PC-3 (cell line): ENCODE results near the gene GPR108. TPM values are rescaled to one million over a fixed set of nuclear protein-coding genes. Genes with fewer than 3 reads are reported as not detected.

Experiments used
- ATAC-seq: fragments of 200-7000 bp; cut with Tn5 transposase; 2 replicates; pipeline ENCODE4 v1.9.1; 2020; ENCODE audit warnings: mild to moderate bottlenecking, moderate library complexity
- BruUV-seq: library from RNA; stranded (reverse); fragments of 400-500 nt; replicated peaks from 2 replicates; lab custom pipeline; 2021; lab: Mats Ljungman, UMichigan
- CTCF ChIA-PET: fragments of 300-600 bp; sonication (Branson Sonifier 250); formaldehyde crosslinking; loops from one replicate; lab custom pipeline; 2022; ENCODE audit warnings: antibody characterized with exemption; lab: Charles Lee
- POLR2A ChIA-PET: fragments of 300-600 bp; sonication (Branson Sonifier 250); formaldehyde crosslinking; loops from one replicate; lab custom pipeline; 2022; ENCODE audit warnings: antibody characterized with exemption; ENCODE audit not compliant: unreplicated experiment; lab: Charles Lee
- DNase-seq: peaks from one replicate; pipeline ENCODE4 v3.0.0-alpha.2; 2015
- H2AFZ ChIP-seq: fragments of 300-600 bp; sonication (generic); 2 replicates; pipeline ENCODE4 v1.6.0; 2016; ENCODE audit warnings: antibody characterized with exemption, low read length
- H3F3A ChIP-seq: fragments of 300-600 bp; sonication (generic); one replicate; pipeline ENCODE4 v1.6.0; 2017; ENCODE audit warnings: antibody characterized with exemption, low read length, control low read depth, mild to moderate bottlenecking; ENCODE audit not compliant: unreplicated experiment
- H3K27ac ChIP-seq: fragments of 300-600 bp; sonication (generic); 2 replicates; pipeline ENCODE4 v1.5.1; 2016; ENCODE audit warnings: mild to moderate bottlenecking, low read length
- H3K27me3 ChIP-seq: fragments of 300-600 bp; sonication (generic); 2 replicates; pipeline ENCODE4 v1.6.1; 2016; ENCODE audit warnings: low read length, mixed read lengths
- H3K36me3 ChIP-seq: fragments of 300-600 bp; sonication (generic); 2 replicates; pipeline ENCODE4 v1.6.1; 2016; ENCODE audit warnings: low read depth, mixed run types, low read length, mixed read lengths
- H3K4me1 ChIP-seq: fragments of 300-600 bp; sonication (generic); 2 replicates; pipeline ENCODE4 v1.5.1; 2016; ENCODE audit warnings: low read length; ENCODE audit not compliant: insufficient read depth
- H3K4me2 ChIP-seq: fragments of 300-600 bp; sonication (generic); 2 replicates; pipeline ENCODE4 v1.6.0; 2016; ENCODE audit warnings: low read length
- H3K4me3 ChIP-seq: fragments of 300-600 bp; sonication (generic); 2 replicates; pipeline ENCODE4 v1.5.1; 2016; ENCODE audit warnings: mild to moderate bottlenecking, low read length, mixed read lengths
- H3K79me2 ChIP-seq: fragments of 300-600 bp; sonication (generic); 2 replicates; pipeline ENCODE4 v1.6.1; 2017; ENCODE audit warnings: low read length, mixed read lengths
- H3K9ac ChIP-seq: fragments of 300-600 bp; sonication (generic); 2 replicates; pipeline ENCODE4 v1.6.0; 2016; ENCODE audit warnings: mild to moderate bottlenecking, low read length
- H3K9me2 ChIP-seq: fragments of 300-600 bp; sonication (generic); replicated peaks from 2 replicates; pipeline ENCODE4 v1.6.1; 2016; ENCODE audit warnings: mixed run types, low read length, mixed read lengths
- H3K9me3 ChIP-seq: fragments of 300-600 bp; sonication (generic); 2 replicates; pipeline ENCODE4 v1.6.1; 2016; ENCODE audit warnings: low read length, mixed read lengths
- H4K20me1 ChIP-seq: fragments of 300-600 bp; sonication (generic); 2 replicates; pipeline ENCODE4 v1.6.1; 2016; ENCODE audit warnings: low read length, mixed read lengths
- CTCF ChIP-seq: fragments of 300-600 bp; sonication (generic); conservative IDR thresholded peaks from 2 replicates; pipeline ENCODE4 v1.5.1; 2017; ENCODE audit warnings: antibody characterized with exemption, low read depth, mild to moderate bottlenecking, low read length
- EZH2 ChIP-seq: fragments of 300-600 bp; sonication (generic); IDR thresholded peaks from one replicate; pipeline ENCODE4 v1.6.1; 2017; ENCODE audit warnings: antibody characterized with exemption, mild to moderate bottlenecking, low read length; ENCODE audit not compliant: unreplicated experiment
- EZH2phosphoT487 ChIP-seq: fragments of 300-600 bp; sonication (generic); IDR thresholded peaks from 2 replicates; pipeline ENCODE4 v1.6.1; 2018; ENCODE audit warnings: mild to moderate bottlenecking, antibody characterized with exemption, low read length, borderline replicate concordance
- intact Hi-C: fragments of 100-400 bp; cut with micrococcal nuclease; formaldehyde crosslinking; loops from 2 replicates; pipeline ENCODE4 v1.9.0; 2023
- total RNA-seq: library from RNA; depleted of rRNA; stranded (reverse); fragments of >200 nt; gene quantifications from 2 replicates; pipeline ENCODE4 v1.2.3, GENCODE V29; 2014

GPR108 gene
- total RNA-seq, 1 experiment from 2014 or later, result 78.7 TPM

- no peak overlapping the region for H3K4me2 ChIP-seq
- no peaks in the 10 kb centered on the region for H3K79me2 ChIP-seq
- H4K20me1 ChIP-seq, result no peaks in the 10 kb centered on the region
- H3K36me3 ChIP-seq, result no peaks in the 10 kb centered on the region
- intact Hi-C loops, result no loop called here
- CTCF ChIA-PET, result no interaction called here
- no peaks in the 10 kb centered on the region for H3F3A ChIP-seq
- DNase-seq (no peak), ATAC-seq (no peak)
- no peak overlapping the region for H2AFZ ChIP-seq
- H3K4me3 ChIP-seq, result no peak overlapping the region
- H3K9ac ChIP-seq, result no peak overlapping the region
- no peaks in the 10 kb centered on the region for H3K4me1 ChIP-seq
- no peaks in the 10 kb centered on the region for H3K9me3 ChIP-seq
- TF ChIP-seq EZH2phosphoT487, result no peak
- TF ChIP-seq CTCF, result no peak
- TF ChIP-seq EZH2, result no peak
- H3K27ac ChIP-seq, result no peak overlapping the region
- H3K9me2 ChIP-seq, result no peaks in the 10 kb centered on the region
- POLR2A ChIA-PET, result no interaction called here
- no TSS peak for BruUV-seq
- no peaks in the 10 kb centered on the region for H3K27me3 ChIP-seq
Observed at GRCh38 chr19:6774821-6775707, 37.7 kb upstream of the GPR108 start.

- Histone ChIP-seq H2AFZ (no peak overlapping the region), H3K4me1 (no peaks in the 10 kb centered on the region), H3K27me3 (no peaks in the 10 kb centered on the region), H3K9ac (no peak overlapping the region), H3K27ac (no peak overlapping the region), H3K9me2 (no peaks in the 10 kb centered on the region), H3K9me3 (no peaks in the 10 kb centered on the region), H3K36me3 (no peaks in the 10 kb centered on the region), H3K79me2 (no peaks in the 10 kb centered on the region), H3K4me2 (no peak overlapping the region), H3K4me3 (no peak overlapping the region), H4K20me1 (no peaks in the 10 kb centered on the region), H3F3A (no peaks in the 10 kb centered on the region)
- ATAC-seq, result no peak
- DNase-seq, result no peak
- ChIA-PET POLR2A (no interaction called here), CTCF (no interaction called here)
- BruUV-seq, result no TSS peak
- intact Hi-C loops, result no loop called here
- TF ChIP-seq CTCF (no peak), EZH2phosphoT487 (no peak), EZH2 (no peak)
Observed at GRCh38 chr19:6773323-6773931, 36.0 kb upstream of the GPR108 start.
